ENCODE data around the gene CPLANE2.

DNA sequence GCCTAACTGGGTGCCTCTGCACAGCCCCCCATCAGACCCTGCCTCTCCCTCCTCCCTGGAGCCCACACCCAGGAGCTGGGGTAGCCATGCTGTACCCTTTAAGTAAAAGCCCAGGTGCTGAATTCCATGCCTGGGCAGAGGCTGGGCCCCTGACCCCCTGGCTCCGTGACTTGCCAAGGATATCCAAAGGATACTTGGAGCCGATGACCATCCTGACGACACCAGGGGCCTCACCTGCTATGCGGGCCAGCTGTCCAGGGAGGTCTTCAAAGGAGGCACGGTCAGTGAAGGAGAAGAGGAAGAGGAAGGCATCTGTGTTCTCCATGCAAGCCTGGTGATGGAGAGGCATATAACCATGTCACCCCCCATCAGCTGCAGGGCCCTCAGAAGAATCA lies 4.7 kb downstream of the CPLANE2 start:
- TF ChIP-seq, protein P1, sequence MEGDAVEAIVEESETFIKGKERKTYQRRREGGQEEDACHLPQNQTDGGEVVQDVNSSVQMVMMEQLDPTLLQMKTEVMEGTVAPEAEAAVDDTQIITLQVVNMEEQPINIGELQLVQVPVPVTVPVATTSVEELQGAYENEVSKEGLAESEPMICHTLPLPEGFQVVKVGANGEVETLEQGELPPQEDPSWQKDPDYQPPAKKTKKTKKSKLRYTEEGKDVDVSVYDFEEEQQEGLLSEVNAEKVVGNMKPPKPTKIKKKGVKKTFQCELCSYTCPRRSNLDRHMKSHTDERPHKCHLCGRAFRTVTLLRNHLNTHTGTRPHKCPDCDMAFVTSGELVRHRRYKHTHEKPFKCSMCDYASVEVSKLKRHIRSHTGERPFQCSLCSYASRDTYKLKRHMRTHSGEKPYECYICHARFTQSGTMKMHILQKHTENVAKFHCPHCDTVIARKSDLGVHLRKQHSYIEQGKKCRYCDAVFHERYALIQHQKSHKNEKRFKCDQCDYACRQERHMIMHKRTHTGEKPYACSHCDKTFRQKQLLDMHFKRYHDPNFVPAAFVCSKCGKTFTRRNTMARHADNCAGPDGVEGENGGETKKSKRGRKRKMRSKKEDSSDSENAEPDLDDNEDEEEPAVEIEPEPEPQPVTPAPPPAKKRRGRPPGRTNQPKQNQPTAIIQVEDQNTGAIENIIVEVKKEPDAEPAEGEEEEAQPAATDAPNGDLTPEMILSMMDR (IDR thresholded peaks at IDR 0.05; ENCODE audit: insufficient read depth, low read length) = no peak
- TF ChIP-seq SPI1 (IDR thresholded peaks at IDR 0.05; ENCODE audit: borderline replicate concordance, low read depth) = no peak
- TF ChIP-seq POLR2AphosphoS5 (IDR thresholded peaks at IDR 0.05; ENCODE audit: low read depth) = no peak
